GM18909 (cell line): ENCODE results near the gene RTEL1.

ENCODE experiments used
- ATAC-seq: cut with Tn5 transposase; IDR thresholded peaks from one replicate; pipeline ENCODE4 v1.9.1; 2021; ENCODE audit warnings: mild to moderate bottlenecking; ENCODE audit not compliant: unreplicated experiment, poor library complexity

Gene RTEL1

DNA sequence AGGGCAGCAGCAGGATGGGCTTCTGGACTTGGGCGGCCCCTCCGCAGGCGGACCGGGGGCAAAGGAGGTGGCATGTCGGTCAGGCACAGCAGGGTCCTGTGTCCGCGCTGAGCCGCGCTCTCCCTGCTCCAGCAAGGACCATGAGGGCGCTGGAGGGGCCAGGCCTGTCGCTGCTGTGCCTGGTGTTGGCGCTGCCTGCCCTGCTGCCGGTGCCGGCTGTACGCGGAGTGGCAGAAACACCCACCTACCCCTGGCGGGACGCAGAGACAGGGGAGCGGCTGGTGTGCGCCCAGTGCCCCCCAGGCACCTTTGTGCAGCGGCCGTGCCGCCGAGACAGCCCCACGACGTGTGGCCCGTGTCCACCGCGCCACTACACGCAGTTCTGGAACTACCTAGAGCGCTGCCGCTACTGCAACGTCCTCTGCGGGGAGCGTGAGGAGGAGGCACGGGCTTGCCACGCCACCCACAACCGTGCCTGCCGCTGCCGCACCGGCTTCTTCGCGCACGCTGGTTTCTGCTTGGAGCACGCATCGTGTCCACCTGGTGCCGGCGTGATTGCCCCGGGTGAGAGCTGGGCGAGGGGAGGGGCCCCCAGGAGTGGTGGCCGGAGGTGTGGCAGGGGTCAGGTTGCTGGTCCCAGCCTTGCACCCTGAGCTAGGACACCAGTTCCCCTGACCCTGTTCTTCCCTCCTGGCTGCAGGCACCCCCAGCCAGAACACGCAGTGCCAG is 38.7 kb downstream of the RTEL1 start, which contains the start of gene TNFRSF6B:
TSS of gene TNFRSF6B (plus strand) at position 25 of the 729 bp plus-strand sequence. CDS start at position 141, 116 bp downstream.
- ATAC-seq: no peak

DNA sequence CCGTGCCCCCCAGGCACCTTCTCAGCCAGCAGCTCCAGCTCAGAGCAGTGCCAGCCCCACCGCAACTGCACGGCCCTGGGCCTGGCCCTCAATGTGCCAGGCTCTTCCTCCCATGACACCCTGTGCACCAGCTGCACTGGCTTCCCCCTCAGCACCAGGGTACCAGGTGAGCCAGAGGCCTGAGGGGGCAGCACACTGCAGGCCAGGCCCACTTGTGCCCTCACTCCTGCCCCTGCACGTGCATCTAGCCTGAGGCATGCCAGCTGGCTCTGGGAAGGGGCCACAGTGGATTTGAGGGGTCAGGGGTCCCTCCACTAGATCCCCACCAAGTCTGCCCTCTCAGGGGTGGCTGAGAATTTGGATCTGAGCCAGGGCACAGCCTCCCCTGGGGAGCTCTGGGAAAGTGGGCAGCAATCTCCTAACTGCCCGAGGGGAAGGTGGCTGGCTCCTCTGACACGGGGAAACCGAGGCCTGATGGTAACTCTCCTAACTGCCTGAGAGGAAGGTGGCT is 39.3 kb downstream of the RTEL1 start:
- ATAC-seq: no peak

DNA sequence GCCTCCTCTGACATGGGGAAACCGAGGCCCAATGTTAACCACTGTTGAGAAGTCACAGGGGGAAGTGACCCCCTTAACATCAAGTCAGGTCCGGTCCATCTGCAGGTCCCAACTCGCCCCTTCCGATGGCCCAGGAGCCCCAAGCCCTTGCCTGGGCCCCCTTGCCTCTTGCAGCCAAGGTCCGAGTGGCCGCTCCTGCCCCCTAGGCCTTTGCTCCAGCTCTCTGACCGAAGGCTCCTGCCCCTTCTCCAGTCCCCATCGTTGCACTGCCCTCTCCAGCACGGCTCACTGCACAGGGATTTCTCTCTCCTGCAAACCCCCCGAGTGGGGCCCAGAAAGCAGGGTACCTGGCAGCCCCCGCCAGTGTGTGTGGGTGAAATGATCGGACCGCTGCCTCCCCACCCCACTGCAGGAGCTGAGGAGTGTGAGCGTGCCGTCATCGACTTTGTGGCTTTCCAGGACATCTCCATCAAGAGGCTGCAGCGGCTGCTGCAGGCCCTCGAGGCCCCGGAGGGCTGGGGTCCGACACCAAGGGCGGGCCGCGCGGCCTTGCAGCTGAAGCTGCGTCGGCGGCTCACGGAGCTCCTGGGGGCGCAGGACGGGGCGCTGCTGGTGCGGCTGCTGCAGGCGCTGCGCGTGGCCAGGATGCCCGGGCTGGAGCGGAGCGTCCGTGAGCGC is 39.9 kb downstream of the RTEL1 start:
- no peak for ATAC-seq

DNA sequence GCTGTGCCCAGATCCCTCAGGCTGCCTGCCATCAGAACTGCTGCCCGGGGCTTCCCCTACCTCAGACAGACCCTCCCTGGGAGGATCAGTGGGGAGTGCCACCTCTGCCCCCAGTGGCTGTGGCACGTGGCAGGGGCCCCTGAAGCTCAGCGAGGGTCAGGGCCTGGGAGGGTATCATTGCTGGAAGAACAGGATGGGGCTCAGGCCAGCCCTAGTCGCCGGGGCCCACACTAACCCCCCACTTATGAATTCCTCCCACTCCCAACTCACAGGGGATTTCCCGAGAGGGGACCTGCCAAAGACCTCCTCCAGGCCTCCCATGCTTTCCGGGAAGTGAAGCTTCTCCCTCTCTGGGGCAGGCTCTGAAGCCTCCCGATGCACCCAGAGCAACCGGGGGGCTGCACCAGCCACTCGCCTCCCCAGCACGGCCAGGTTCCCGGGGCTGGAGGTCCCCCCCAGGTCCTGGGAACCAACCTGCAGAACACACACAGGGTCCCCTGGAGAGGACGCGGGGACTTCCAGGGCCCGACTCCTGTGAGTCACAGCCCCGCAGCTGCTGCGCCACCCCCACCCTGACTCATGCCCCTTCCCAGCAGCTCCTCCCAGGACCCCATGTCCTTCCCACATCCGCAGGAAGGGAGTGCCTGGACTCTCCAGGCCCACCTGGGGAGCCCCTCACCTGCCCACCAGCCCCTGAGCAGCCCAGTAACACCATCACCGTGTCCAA is 40.8 kb downstream of the RTEL1 start:
- ATAC-seq: no peak

DNA sequence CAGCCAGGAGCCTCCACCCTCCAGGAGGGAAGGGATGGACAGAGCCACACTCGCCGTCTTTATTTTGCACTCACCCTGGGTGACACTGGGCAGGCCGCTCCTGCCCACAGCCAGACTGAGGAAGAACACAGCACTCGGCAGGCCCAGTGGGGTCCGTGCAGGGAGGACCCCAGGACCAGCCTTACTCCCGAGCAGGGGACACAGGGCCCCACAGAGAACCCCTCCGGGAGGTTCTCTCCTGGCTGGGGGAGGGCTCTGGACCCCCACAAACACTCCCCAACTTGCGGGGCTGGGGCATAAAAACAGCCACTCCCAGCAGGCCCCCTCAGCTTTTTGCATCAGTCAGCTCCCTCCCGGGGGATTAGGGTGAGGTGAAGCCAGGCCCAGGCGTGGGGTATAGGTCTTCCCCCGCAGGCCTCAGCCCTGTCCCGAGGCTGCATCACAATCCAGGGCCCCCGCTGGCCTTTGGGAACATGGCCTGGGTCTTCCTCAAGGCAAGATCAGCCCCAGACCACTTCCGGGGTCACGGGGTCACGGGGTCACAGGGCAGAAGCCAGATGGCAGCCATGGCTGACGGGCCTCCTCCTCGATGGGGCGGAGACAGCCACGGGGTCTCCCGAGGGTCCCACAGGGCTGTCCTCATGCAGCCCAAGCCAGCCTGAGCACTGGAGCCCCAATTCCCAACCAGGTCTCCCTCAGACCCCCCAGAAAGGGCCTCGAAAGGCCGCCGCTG is 41.5 kb downstream of the RTEL1 start:
- no peak for ATAC-seq

DNA sequence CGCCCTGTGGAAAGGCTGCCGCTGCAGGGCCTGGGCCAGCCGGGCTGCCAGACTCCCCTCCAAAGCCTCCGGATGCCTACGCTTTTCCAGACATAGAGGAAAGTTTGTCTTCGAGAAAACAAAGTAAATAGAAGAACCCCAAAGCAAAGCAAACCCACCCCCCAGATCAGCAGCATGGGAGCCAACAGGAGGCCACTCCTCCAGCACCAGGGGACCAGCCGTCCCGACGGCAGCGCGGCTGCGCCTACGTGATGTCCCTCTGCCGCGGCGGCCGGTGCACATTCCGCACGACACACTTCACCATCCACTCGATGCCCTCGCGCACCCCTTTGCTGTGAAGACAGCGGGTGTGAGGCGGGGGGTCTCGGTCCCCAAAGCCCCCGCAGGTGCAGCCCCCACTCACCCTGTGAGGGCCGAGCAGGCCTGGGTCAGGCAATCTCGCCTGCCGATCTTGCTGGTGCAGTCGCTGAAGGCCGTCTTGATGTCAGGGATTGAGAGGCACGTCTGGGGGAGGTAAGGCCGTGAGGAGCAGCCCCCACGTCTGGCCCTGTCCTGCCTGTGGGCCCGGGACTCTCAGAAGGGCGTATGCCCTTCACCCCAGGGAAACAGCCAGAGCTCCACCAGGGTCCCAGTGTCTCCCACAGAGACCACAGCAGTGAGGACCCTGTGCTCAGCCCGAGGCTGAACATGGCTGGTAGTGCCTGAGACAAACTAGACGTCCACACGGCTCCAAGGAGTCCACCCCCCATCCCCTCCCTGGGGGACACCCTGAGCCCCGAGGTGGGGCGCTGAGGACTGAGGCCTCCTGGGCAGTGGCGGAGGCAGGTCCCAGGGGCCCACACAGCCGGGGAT is 42.3 kb downstream of the RTEL1 start:
- ATAC-seq: no peak

DNA sequence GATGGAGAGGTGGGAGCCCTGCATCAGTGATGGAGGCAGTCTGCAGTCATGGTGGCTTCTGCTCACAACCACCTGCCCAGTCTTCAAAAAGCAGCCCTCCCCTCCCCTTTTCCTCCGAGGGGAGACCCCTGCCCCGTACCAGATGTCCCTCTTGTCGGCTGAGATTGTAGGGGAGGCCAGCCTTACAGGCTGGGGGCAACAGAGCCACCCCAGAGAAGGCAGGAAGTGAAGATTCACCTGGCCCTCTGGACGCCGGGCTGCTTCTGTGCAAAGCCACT is 42.9 kb downstream of the RTEL1 start:
- ATAC-seq: no peak

DNA sequence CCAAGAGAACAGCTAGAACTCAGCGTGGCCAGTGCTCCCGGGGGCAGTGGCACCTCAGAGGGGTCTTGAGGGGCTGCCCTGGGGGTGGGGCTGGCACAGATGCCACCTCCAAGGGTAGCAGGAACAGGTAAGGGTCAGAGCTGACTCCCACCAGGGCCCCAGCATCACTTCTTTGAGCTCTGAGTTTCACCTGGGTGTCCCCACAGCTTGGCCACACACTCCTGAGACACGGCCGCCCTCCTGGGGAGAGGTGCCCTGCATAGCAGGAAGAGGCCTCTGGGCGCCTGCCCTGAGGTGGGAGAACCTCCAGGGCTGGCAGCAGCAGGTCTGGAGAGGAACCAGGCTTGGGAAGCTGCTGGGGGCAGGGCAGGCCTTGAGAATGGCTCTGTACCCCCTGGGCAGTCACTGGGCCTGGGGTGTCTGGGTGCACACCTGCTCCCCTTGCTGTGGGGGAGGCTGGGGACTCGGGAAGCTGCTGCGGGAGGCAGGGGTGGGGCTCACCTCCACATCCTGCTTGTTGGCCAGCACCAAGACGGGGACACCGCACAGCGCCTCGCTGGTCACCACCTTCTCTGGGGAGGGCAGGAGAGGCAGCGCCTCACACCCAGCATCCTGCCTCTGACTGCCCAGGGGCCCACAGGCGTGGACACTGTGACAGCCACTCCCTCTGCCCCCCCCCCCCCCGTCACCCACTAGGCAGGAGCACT is 43.4 kb downstream of the RTEL1 start:
- ATAC-seq: no peak

DNA sequence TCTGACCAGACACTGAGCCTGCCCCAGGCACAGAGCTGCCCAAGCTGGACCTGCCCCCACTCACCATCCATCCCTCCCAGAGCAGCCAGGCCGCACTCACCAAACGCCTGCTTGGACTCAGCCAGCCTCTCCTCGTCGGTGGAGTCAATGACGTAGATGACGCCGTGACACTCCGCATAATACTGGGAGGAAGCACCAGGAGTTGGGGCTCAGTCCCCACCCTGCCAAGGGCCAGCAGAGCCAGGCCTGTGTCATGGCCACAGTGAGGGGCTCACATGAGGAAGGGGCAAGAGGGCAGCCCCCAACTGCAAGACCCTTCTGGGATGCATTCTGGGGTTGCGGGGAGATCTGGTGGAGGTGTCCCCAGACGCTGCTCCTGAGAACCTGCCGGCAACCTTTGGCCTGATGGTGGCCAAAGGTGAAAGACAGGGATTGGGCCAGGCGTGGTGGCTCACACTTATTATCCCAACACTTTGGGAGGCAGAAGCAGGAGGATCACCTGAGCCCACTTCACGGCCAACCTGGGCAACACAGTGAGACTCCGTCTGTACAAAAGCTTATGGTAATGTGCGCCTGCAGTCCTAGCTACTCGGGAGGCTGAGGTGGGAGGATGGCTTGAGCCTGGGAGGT is 44.0 kb downstream of the RTEL1 start:
- ATAC-seq: no peak

DNA sequence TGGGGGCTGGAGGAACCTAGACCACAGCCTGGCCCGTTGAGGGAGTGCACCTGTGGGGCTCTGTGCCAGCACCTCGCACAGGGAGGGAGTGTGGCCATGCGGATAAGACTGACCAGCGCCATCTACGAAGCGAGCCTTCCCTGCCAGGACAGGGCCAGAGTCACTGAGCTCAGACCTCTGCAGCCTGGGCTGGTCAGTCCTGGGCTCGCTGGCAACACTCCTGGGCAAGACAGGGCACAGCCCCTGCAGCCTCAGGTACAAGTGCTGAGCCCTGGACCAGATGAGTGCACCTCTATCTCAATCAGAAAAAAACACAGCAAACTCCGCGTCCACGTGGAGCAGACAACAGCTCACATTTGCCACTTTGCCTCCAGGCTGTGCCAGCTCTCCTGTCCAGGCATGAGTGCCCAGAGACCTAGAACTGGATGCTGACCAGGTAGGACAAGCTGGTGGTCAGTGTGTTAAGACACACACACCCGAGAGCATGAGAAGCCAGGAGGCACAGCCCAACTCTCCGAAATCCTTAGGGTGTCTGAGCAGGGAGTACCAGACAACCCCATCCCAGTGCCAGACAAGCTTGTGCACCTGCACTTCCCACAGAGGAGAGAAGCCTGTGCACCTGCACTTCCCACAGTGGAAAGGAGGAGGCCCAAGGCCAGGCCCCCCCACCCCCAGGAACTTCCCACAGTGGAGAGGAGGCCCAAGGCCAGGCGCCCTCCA is 44.8 kb downstream of the RTEL1 start:
- ATAC-seq: no peak

DNA sequence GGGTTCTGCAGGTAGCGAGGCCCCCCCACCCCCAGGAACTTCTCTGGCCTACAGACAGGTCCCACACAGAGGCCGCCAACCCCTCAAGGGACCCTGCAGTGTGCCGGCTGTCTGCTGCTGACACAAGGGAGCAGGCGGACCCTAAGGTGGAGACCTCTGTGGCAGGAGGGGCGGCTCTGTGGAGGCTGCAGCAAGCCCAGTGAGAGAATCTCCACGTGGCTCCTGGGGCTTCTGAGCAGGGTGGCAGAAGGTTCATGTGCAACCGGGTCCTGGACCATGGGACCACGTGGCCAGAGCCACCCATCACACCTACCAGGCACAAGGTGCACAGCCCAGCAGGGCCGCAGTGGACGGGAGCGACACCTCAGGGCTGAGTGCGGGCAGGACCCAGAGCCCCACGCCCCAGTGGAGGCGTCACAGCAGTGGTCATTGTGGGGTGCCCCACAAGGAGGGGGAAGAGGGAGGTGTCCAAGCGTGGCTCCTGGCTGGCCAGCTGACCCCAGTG is 45.4 kb downstream of the RTEL1 start:
- no peak for ATAC-seq

DNA sequence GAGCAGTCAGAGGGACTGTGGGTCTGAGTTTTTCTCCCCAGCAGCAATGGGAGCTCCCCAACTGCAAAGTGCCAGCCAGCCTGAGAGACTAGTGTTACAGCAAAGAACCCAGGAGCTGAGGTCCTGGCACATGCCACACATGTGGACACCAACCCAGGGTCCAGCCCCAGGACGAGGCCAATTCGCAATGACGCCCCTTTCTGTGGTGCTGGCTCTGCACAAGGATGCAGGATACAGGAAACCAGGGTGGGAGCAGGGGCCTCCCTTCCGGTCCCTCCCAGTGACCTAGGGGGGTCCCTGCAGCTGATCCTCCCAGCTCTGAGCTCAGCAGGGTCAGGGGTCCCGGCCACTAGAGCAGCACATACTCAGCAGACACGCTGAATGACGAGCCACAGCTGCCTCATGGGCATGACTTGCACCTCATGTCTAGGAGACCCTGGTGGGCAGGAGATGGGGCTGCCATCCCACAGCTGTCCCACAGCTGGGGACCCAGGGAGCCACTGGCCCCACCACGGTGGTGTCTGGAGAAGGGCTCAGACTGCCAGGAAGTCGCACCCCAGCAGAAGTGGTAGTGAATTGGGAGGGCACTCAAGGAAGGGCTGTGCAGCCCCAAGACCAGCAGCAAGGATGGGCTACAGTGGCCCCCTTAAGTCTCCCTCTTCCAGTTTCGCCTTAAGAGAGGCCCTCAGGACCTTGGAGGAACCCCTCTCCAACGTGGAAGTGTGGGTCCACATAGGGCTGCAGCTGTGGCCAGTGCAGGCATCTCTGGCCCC is 46.0 kb downstream of the RTEL1 start:
- no peak for ATAC-seq

DNA sequence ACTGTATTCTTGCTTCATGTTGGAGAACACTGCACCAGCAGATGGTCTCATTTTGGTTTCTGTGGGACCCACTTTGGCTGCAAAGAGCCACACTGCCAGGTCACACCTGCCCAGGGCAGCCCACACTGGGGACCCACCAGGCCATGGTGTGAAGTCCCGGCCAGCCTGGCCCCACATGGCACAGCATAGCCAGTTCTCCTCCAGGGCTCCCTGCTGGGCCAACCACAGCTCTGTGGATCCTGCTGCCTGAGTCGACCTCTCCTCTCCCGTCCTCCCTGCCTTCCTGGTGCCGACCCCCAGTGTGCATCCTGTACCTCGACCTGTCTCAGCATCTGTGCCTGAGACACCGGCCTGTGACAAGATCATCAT is 46.6 kb downstream of the RTEL1 start:
- no peak for ATAC-seq

DNA sequence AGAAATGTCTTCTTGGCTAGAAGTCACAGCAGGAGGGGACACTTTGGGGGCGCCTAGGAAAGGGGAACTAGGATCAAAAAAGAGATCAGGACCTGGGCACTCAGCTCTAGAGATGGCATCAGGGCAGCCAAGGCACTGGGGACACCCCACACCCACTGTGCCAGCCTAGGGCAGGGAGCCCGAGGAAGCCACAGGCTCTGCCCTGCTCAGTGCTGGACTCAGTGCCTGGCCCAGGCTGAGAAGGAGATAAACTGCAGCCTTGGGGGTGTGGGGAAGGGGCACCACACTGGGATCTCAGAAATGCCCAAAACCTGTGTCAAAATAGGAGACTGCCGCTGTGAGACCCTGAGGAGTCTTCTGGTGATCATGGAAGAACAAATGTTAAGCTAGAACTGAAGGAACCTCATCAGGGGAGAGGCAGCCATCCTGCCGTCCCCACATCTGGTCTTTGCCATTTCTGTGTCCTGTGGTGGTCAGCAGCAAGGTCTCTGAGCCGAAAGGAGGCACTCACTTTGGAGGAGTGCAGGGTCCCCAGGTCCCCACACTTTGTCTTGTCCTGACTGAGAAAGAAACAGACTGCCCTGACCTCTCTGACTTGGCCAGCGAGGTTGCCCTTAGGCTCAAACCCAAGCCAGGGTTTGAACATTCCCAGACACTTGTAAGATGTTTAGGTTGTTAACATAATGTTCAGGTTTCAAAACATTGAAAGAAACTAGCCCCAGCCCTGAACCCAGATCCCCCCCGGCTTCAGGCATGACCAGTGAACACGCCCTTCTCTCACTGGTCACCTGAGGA is 47.3 kb downstream of the RTEL1 start:
- ATAC-seq: no peak

DNA sequence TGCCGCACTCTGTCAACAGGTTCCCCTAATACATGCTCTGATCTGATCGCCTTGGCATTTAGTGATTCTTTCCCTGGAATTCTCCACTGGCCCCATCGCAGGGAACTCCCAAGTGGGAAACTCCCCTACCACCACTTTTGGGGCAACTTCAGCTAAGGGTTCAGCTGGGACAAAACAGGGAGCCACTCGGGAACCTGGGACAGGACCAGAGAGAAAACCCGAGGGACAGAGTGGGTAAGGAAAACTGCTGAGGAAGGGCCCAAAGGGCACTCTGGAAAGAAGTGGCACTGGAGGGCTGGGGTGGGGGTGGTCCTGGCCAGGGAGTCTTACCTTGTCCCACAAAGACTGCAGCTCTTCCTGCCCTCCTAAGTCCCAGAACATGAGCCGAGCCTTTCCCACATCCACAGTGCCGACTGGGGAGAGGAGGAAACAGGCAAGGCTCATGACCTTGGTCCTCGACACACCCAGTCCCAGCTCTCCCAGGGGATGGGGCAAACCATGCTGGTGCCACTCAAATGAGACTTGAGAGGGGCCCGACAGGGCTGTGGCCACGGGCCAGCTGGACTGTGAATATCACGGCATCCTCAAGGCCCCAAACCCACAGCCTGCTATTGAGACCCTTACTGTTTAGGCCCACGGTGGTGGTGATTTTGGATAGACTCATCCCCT is 48.0 kb downstream of the RTEL1 start:
- no peak for ATAC-seq
